Panc1 (cell line): ENCODE data around the gene SI.

Experiments
- CTCF ChIP-seq: fragments of 450-650 bp; IDR thresholded peaks from 2 replicates; pipeline ENCODE4 v1.5.1; 2017; ENCODE audit warnings: mild to moderate bottlenecking
- POLR2AphosphoS5 ChIP-seq: IDR thresholded peaks from 2 replicates; pipeline ENCODE4 v1.6.1; 2012; ENCODE audit warnings: mild to moderate bottlenecking, low read depth, low read length, moderate library complexity
- REST ChIP-seq, 2 experiments: IDR thresholded peaks; 2 replicates each; pipeline ENCODE4 v1.6.1; 2011 to 2012; ENCODE audit warnings: low read depth in 2 of 2, control low read depth in 1 of 2, low read length in 1 of 2, mild to moderate bottlenecking in 1 of 2, moderate library complexity in 1 of 2; ENCODE audit not compliant: insufficient read depth in 1 of 2
- SIN3A ChIP-seq: IDR thresholded peaks from 2 replicates; pipeline ENCODE4 v1.6.1; 2012; ENCODE audit warnings: low read depth, mild to moderate bottlenecking, low read length, moderate library complexity, borderline replicate concordance; ENCODE audit not compliant: insufficient read depth
- TCF7L2 ChIP-seq: IDR thresholded peaks from 2 replicates; pipeline ENCODE4 v1.6.1; 2011; ENCODE audit warnings: mild to moderate bottlenecking, low read depth, low read length, inconsistent platforms

- no peak for TF ChIP-seq REST (IDR thresholded peaks at IDR 0.05; ENCODE audit: insufficient read depth in 1 of 2, low read depth in 2 of 2, low read length in 1 of 2)
- no peak for TF ChIP-seq CTCF
- no peak for TF ChIP-seq POLR2AphosphoS5
- no peak for TF ChIP-seq TCF7L2
- TF ChIP-seq SIN3A: no peak
These were observed 93.3 kb downstream of the SI start for GRCh38 chr3:164984947-164985346.
